ENCODE data around the gene EFCAB8.

Gene EFCAB8

DNA sequence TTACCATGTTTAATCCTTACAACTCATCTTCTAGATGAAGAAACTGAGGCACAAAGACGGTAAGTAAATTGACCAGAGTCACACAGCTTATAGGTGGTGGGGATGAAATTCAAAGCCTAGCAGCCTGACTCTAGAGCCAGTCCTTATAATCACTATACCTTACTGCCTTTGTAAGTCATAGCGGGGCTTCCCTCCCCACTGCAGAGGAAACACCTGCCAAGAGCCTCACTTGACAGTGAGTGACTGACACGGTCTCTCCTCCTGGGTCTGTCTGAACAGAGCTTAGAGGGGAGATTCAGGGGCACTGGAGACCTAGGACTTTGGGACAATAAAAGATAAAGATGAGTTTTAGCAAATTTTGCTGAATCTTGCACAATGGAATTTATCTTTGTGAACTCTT, 132.7 kb downstream of the EFCAB8 start:
- DNase-seq, result no peak

DNA sequence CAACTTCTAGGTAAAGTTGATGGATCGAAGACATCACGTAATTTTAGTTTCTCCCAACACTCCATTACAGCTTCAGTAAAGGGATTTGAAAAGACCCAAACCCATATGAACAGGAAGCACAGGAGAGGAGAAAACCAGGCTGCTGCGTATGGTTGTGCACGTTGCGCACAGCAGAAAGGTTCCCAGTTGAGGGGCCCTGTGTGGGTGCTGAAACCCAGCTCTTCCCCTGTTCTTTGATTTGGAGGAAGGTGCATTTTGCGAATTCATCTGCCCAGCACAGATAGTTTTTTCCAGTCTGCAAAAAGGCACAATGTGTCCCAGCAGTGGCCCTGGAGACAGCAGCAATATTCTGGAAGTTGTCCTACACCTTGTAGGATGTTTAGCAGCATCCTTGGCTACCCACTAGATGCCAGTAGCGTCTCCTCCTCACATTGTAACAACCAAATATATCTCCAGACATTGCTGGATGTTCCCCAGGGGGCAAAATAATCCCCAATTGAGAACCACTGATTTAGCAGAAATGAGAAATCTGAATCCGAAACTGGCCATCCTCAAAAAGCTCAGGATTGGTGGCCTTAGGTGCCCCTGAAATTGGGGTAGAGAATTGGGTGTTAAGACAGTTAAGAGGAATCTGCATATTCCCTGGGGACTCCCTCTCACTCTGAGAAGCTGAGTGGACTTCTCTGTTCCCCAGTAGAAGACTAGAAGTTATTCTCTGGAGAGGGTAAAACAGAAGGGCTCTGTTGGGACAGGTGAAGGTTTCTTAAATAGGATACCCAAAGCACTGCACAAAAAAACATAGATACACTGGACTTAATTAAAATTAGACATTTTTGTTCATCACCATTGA, 133.3 kb downstream of the EFCAB8 start:
- no peak for DNase-seq

DNA sequence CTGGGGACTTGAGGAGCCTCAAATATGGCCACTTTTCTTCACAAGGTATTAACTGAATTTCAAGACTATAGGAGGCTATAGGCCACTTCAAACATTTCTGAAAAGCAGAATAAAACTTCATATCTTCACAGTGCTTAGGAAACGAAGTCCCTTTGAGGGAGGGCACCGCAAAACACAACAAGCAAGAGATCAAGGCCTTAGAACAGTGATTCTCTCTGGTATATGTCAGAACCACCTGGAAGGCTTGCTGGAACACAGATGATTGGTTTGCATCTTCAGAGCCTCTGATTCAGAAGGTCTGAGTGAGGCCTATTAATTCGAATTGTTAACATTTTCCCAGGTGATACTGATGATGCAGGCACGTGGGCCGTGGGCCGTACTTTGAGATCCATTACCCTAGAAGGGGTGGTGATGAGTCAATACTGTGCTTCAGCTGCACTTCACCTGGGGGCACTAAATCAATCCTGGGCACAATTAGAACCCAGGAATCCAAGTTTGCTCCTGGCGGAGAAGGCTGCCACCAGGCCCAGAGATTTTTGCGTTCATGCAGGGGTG, 134.8 kb downstream of the EFCAB8 start:
- no peak for DNase-seq

DNA sequence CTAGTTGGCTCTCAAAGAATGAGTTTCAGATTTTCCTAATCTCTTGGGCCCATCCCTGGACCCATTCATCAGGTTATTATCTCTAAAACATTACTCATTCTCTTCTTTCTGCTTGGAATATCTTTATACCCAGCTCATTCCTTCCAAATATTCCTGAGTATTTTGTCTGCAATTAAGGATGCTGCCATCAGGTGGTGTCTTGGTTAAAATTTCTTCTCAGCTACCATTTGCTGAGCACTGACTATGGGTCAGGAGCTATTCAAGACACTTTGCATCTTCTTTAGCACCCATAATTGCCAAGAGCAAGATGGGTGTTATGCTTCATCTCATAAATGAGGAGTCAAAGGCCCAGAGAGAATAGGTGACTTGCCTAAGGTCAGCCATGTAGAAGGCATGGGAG, 137.1 kb downstream of the EFCAB8 start:
- DNase-seq, result no peak

DNA sequence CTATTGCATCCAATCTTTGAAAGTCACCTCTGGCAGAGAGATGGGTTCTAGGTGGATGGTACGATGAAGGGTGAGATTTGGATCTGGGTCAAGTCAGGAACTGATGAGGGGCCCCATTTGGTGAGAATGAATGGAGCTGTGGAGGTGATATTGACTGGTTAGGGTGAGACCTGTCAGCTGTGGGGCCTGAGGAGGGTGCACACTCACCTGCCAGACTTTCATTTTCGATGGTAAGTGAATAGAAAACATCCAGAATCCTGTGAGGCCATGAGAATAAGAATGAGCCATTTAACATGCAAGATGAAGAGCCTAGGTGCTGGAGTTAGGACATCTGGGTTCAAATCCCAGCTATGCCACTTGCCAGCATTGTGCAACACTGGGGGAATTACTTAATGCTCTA, 138.7 kb downstream of the EFCAB8 start:
- no peak for DNase-seq

DNA sequence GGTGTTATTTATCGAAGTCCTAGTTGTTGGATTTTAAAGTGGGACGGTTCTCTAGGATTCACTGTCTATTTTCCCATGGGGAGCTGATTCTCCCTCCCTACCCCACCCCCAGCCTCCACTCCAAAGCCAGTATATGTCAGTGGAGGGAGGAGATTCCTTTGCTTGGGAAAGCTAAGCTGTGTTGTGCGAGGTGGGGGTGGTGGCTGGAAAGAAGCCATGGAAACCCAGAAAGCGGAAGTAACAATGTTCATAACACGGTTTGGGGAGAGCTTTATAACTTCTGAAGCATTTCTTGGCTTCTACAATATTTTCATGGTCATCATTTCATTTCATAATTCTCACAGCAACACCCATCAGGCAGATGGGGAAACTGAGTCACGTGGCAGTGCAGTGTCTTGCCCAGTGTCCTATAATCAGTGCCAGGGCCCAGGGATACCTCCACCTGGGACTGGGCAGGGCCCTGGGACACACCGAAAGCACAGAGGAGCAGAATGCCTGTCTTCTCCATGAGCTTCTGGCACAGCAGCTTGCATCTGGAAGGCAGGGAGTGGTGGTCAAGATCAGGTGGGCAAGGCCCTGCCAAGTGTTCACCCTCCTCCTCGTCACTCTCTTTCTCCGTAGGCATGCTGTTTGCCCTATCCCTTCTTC, 141.0 kb downstream of the EFCAB8 start:
- DNase-seq, result no peak

DNA sequence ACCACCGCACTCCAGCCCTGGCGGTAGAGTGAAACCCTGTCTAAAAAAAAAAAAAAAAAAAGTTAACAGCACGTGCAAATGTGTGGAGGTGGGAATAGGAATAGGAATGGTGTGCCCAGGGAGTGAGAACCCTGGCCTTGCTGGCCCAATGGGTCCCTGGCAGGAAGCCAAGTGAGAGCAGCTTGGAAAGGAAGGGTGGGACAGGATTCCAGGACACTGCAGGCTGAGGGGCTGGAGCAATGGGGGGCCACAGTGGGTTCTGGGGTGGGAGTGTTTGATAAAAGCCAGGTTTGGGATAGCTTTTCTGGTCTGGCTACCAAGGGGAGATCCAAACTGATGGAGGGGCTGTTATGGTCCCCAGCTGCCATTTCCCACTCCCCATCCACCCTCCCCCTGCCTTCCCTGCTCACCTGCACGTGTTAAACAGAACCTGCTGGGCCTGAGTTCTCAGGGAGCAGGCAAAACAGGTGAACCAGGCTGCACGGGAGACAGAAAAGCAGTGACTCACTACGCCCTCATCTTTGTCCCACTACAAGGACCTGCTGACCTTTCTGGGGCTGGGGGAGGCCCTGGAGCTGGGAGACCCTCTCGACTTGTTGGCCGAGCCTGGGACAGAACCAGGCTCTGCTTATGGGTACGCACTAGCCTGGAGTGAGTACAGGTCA, 142.2 kb downstream of the EFCAB8 start:
- DNase-seq, result no peak

DNA sequence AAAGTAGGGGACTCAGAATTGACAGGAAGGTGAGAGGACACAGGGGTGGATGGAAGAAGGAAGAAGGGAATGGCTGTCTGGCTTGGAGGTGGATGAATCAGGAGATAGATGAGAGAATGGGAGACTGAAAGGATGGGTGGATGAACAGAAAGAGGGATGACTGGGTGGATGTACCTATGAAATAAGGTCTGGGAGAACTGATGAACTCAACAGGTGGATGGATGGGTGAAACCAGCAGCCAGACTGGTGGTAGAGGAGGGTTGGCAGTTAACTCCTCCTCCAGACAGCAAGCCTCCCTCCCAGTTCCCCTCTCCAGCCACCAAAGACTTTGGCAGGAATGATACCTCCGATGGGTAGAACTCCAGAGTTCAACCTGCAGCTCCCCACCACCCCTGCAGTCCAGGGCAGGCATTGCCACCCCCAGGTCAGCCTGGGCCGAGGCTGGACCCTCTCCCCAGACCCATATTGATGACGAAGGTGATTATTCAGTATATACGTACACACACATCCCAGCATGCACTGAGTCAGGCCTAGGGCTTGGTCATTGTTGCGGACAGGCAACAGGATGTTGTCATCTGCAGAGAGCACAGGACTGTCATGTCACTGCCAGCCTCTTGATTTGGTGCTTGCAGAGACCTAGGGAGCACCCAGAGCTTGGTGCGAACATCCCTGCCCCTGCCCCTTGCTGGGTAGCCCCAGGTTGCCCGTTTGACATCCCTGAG, 143.5 kb downstream of the EFCAB8 start:
- no peak for DNase-seq

DNA sequence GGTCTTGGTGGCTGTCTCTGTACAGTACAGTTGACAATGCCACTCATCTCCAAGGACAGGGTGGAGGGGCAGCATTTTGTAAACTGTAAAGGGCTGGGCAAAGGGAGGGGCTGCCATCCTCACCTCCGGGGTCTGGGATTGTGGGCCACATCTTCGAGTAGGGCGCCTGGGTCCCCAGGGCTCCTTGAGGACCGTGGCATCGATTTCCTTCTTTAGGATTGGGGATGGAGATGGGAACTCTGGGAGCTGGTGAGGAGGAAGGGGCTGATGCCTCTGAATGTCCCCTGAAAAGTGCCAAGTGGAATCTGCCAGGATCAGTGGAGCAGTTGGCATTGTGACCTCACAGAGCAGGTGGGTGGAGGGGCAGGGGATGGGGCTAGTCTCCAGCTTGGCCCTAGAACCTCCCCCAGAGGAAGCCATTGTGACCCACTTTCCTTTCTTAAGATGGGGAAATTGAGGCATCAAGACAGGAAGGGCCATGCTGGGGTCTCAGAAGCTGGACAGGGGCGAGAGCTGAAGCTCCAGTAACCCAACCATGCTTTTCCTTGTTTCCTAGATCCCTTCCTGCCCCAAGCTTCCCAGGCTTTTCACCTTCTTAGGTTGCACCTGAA, 145.5 kb downstream of the EFCAB8 start, which contains the start of gene SUN5:
Gene SUN5, minus strand, starts transcription at position 293 of the 611 bp plus-strand sequence. Its CDS starts 93 bp downstream, at position 200.
- DNase-seq, result no peak

DNA sequence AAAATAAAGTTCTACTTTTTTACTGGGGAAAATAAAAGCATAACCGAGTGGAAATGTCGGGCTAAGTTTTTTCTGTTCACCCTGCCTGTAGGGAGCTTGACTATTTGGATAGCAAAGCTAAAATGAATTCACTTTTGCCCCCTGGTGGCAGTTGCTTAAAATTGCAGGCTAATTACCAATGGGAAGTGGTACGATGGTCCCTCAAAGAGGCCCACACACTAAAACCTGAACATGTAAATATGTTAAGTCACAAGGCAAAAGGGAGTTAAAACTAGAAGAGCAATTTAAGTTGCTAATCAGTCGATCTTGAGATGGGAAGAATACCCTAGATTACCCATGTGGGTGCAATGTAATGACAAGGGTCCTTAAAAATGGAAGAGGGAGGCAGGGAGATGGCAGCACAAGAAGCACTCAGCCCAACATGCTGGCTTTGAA, 146.4 kb downstream of the EFCAB8 start:
- DNase-seq, result no peak

DNA sequence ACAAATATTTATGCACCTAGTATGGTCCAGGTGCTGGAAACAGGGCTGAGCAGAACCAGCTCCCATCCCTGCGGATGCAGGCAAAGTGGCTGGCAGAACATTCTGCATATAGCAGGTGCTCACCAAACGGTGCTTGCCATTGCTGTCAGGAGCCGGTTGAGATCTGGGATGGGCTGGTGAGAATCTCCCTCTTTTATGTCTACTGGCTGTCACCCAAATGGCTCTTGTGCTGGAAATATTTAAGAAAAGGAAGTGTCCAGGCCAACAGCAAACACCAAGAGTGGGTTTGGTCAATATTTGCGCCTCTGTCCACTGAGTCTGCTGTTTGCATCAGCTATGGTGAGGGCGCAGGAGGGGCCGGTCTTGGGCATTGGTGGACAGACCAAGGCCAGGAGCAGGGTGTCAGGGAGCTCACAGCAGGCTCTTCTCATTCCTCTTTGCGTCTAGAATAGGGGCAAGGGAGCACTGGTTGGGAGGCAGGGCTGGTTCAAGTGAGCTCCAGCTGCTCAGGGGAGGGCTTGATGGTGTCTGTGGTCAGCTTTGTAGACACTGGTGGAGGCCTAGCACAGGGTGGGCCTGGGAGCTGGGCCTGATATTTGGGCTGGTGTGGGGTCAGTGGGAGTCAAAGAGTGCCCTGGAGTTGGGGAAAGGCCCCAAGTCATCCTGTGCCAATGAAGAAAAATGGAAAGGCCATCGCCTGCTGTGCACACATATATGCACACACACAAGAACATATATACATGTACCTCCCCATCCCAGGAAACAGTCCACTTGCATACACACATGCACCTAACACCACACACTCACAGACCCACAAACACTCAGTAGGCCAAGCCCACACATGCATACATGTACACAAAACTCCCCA, 147.4 kb downstream of the EFCAB8 start:
- DNase-seq, result no peak

DNA sequence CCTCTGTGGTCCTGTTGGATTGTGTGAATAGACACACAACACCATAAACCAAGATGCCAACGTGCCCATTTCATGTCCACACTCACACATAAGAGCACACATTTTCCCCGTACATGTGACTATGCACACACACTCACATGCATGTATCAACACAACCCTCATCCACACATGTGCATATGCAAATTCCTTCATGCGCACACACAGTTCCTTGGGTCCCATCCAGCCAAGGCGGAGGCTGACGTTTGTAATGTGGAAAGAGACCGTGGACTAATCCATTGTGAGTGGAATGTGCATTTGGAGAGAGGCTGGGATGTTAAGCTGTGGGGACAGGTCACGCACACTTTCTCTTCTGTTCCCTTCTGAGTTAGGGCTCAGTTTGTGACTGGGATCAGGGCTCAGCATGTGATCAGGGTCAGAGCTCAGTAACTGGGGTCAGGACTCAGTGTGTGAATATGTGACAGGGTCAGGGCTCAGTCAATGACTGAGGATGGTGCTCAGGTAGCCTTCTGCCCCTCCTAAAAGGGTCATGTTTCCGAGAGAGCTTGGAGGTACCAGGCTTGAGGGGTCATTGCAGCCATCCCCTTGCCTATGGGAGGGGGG, 148.2 kb downstream of the EFCAB8 start:
- DNase-seq, result no peak

DNA sequence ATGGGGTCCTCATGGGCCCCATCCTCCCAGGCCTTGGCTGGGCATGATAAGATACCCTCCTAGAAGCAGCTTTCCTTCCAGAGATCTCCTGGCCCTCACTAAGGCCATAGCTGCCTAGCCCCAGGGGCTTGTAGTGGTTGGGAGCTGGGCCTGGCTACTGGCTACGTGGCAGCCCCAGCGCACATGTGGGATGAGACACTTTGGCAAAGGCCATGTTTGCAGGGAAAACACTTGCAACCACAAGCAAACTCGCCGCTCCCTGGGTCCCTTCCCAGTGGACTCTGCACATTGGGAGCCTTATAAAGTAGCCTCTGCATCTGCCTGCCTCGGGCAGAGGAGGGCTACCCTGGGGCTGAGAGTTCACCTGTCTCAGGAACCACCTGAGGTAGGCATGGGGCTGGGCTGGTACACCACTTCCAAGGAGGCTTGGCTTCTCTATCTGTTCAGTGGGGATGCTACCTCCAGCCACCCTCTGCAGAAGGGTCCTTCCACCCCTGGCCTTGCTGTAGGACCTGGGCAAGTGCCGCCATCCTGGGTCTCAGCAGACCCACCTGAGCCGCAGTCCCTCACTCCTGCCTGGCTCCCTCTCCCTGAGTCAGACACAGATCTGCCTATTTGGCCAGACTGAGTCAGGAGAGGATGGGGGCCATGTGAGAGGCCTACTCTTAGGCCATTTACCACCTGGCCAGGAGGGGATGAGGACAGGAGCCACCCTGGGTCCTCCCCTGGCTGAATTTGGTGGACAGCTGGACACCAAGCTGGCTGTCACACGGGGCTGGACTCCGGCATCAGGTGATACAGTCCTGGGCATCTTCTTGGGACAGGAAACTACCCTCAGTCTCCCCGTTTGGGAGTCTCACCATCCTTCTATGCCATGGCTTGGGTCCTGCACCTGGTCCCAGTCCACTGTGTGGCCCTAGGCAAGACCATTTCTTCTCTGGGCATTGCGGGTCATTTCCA, 148.9 kb downstream of the EFCAB8 start, which contains the start of gene BPIFB2:
Gene BPIFB2, plus strand, starts transcription at position 329 of the 960 bp plus-strand sequence. CDS start 871 bp downstream, outside the sequence.
- DNase-seq, result no peak

DNA sequence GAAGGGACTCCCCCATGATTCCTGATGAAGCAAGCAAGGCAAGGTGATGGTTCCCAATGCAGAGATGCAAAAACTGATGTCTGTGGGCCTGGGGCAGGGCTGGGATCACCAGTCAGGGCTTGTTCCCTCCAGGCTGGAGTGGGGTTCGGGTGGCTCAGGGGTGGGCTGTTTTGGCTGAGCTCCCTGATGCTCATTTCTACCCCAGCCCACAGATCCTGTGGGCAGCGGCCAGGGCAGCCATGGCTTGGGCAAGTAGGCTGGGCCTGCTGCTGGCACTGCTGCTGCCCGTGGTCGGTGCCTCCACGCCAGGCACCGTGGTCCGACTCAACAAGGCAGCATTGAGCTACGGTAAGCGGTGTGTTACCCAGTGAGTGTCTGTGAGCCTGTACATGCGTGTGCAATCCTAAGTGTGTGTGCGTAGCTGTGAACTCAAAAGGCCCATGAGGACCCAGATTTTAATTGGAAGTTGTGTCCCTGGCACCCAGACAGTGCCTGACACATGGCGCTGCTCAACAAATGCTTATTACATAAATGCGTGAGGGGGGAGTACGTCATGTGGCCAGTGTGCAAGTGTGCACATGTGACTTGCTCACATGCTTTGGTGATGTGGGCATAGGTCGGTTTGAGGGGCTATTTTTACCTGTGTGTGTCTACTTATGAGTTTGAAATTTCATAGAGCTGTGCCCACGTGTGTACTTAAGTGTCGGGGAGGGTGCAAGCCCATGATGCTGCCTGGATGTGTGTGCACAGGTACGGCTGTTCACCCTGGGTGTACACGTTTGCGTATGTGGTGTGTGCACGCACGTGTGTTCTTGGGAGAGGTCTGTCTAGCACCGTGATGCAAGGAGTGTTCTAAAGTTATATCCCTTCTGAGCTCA, 149.9 kb downstream of the EFCAB8 start:
- DNase-seq, result no peak

DNA sequence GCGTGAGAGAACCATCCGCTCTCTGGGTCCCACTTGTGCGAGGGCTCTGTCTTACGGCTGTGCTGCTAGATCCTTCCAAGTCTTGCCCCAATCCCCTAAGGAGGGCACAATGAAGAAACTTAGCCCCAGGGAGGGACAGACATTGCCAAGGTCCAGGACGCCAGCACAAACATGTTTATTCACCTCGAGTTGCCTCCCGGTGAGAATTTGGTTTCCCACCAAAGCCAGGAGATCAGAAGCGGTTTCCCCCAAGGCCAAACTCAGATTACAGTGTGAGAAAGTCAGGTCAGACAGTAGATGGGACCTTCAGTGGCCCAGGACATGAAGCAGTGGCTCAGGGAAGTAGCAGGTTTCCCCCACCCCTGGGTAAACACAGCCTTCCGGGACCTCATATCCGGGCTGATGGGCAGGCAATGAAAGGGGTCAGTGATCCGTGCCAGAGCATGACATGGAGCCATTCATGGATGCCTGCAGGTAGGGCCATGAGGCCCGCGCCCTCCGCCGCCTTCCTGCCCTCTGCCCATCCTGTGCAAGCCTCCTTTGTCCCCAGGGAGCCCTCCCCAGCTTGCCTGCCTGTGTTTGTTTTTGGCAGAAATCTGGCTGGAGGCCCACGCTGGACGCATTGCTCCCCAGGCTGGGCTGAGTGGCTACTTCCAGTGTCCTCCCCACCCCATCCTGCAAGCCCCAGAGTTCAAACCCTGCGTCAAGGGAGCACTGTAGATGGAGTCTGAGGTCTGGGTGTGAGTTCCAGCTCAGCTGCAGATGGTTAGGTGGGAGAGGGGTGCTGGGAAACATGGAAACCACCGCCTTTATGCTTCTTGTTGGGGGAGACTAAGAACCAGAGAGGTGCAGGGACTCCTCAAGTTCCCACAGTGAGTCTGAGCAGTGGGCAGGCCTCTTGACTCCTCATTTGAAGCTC, 150.8 kb downstream of the EFCAB8 start:
- DNase-seq, result no peak

DNA sequence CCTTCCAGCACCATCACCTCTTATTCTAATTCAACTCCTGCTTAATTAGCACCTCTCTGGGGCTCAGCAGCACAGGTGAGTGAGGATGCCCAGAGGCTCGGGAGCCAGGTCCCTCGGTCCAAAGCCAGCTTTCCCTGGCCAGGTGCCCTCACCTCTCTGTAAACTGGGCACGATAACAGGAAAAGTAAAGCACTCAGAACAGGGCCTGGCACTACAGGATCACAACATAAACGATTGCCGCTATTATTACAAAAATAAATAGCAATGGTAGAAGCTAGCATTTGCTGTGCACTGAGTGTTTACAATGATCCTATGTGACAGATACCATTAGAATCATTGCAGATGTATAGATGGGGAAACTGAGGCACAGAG, 151.4 kb downstream of the EFCAB8 start:
- no peak for DNase-seq

Data from NK-92 treated with Interleukin-12 subunit alpha and Interleukin-12 subunit beta, amount 100 ng/mL, for 24 hours (cell line).